Activated T-cell treated with anti-CD3 and anti-CD28 coated beads, Interleukin-2, amount 50 U/mL, for 48 hours (primary cell): ENCODE results near the gene PWP2.
"Not testable (repeated sequence)": the region's sequence is repeated elsewhere in the genome, so short reads cannot be mapped to it uniquely, and the experiment has no call there.

Experiments used
- DNase-seq, 2 experiments: peaks; one replicate each; pipeline ENCODE4 v3.0.0-alpha.2; 2020

PWP2 gene

DNA sequence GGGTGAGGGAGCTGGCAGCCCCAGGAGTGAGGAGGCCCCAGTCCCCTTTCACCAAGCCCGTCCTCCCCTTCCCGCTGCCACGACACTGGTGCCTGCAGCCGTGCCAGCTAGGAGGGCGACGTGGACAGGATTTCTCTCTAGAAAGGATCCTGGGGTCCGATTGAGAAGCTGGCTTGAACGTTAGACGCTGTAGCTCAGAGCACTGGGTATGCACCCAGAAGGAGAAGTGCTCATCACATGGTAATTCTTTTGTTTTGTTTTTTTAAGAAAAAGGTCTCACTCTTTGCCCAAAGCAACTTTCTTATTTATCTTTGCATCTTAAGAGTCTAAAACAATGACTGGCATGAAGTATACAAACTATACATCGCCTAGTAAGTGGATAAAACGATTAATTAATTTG is 60.3 kb downstream of the PWP2 start:
- not testable (repeated sequence) for DNase-seq

DNA sequence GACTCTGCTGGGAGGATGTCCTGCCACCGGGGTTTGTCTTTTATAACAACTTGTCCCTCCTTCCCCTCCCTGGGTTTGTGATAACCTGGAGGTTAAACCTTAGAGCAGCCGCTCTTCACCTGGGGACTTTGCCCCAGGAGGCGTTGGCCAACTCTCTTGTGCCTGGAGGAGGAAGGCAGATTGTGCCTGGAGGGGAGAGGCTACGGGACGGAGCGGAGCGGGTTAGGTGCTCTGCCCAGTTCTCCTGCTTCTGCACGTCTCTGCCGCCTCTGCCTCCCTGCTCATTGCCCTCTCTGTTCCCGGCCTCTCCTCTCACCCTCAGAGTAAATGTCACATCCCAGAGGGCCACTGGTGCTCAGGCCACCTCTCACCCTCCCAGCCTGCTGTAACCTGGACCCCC is 63.1 kb downstream of the PWP2 start:
- not testable (repeated sequence) for DNase-seq

DNA sequence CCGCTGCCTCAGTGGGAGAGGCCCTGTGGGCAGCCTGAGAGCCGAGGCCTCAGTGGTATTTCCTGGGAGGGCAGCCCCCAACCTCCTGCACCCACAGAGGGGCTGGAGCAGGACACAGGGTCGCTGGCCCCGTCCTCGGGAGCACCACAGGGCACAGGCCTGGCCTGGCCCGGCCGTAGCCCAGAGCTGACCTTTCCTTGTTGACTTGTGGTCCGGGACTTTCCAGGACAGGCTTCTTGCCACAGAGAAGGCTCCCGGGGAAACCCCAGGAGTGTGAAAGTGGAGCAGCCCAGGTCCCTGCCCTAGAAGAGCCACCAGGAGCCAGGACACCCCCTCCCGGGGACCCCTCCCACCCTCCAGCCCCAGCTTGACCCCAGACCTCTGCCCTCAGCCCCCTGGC is 63.7 kb downstream of the PWP2 start:
- not testable (repeated sequence) for DNase-seq

DNA sequence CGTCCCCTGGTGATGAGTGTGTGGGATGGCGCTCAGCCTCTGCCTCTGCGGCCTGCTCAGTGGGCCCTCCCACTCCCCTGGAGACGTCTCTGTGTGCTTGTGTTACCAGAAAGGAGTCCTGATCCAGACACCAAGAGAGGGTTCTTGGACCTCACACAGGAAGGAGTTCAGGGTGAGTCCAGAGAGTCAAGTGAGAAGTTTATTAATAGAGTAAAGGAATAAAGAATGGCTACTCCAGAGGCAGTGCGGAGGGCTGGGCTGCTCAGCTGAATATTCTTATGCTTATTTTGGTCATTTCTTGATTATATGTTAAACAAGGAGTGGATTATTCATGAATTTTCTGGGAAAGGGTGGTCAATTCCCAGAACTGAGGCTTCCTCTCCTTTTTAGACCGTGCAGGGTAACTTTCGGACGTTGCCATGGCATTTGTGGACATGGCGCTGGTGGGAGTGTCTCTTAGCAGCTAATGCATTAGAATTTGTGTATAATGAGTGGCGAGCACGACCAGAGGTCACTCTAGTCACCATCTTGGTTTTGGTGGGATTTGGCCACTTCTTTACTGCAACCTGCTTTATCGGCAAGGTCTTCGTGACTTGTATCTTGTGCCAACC is 64.9 kb downstream of the PWP2 start:
- DNase-seq, result not testable (repeated sequence)

DNA sequence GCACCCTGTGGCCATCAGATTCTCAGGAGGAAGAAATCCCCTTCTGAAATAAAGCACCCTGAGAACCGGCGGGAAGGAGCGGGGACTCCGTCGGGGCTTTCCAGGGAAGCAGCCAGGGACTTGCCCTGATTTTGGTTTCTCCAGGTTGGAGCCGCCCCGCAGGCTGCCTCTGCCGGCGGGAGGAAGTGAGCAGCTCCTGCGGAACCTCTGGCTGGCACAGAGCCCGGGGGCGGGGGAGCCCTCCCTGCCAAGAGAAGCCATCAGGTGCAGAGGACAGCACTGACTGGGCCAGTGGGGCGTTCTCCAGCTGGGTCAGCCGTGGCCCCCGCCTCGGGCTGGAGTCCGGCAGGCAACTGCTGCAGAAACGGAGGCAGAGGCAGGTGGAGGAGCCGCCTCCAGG is 65.5 kb downstream of the PWP2 start:
- DNase-seq, result not testable (repeated sequence)

DNA sequence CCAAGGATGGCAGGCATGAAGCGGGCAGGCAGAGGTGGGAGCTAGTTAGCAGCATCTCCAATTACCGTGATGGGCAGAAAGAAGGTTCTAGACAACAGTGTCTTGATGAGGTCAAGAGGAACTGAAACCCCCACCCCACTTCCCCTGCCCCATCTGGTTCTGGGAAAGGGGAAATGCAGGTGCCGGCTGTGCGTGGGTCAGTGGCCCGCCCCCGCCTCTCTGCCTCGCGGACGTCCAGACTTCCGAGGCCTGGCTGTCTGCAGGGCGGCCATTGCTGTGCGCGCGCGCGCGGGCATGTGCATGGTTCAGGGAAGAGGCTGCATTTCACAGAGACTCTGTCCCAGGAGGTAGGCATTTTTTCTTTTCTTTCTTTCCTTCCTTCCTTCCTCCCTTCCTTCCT is 68.0 kb downstream of the PWP2 start:
- not testable (repeated sequence) for DNase-seq

DNA sequence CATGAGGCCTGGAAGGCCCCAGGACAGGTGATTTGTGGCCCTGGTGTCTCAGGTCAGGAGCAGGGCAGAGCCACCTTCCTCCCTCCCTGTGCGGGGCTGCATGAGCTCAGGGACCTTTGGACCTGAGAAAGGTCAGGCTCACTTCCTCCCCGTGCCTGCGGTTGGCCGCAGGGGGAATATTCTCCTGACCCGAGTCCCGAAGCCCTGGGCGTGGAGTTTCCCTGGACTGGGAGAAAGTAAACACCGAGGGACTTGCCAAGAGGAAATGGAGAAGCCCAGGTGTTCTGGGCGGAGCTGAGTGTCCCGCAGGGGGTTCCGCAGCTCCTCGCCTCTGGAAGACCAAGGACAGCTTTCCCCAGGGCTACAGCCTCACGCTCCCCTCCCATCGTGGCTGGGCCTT is 68.9 kb downstream of the PWP2 start:
- not testable (repeated sequence) for DNase-seq
